B cell (primary cell): ENCODE measurements around the gene EXOC6. TPM values are rescaled to one million over a fixed set of nuclear protein-coding genes. Genes with fewer than 3 reads are reported as not detected.
A peak's percentile ranks its signal among the peaks of the same experiment; 100 is the strongest.

Experiments used
- ATAC-seq: fragments of 200-7000 bp; cut with Tn5 transposase; one replicate; pipeline ENCODE4 v1.10.0; 2021; ENCODE audit warnings: low read depth, mild to moderate bottlenecking, moderate number of reproducible peaks, moderate library complexity
- CTCF ChIA-PET: fragments of 350-600 bp; sonication (Branson Sonifier 250); formaldehyde crosslinking; loops from one replicate; lab custom pipeline; 2021; ENCODE audit warnings: antibody characterized with exemption, inconsistent platforms; lab: Charles Lee
- POLR2A ChIA-PET: fragments of 350-600 bp; sonication (Branson Sonifier 250); formaldehyde crosslinking; loops from one replicate; lab custom pipeline; 2021; ENCODE audit warnings: antibody characterized with exemption; lab: Charles Lee
- DNase-seq: peaks from one replicate; pipeline ENCODE4 v3.0.0; 2013
- H2AFZ ChIP-seq: 2 replicates; pipeline ENCODE4 v1.6.1; 2012; ENCODE audit warnings: mild to moderate bottlenecking, low read depth, low read length; ENCODE audit not compliant: insufficient read depth, poor library complexity, severe bottlenecking
- H3K27ac ChIP-seq, 2 donors: 1 replicate in 1 of 2; 2 replicates in 1 of 2; pipeline ENCODE4 v1.5.1; 2012 to 2013; ENCODE audit warnings: low read length in 2 of 2, mild to moderate bottlenecking in 2 of 2, moderate library complexity in 1 of 2
- H3K27me3 ChIP-seq, 4 experiments: fragments of 200-600 bp in 1 of 4; sonication (generic) in 1 of 4; replicated peaks in 1 of 4; 1 replicate in 2 of 4; 2 replicates in 2 of 4; pipeline versions ENCODE4 v1.6.1 to v1.7.0; 2013 to 2016; ENCODE audit warnings: low read length in 3 of 4, mild to moderate bottlenecking in 2 of 4, mixed read lengths in 1 of 4, moderate library complexity in 1 of 4; ENCODE audit not compliant: insufficient read depth in 4 of 4, control insufficient read depth in 3 of 4; ENCODE audit errors: control extremely low read depth in 1 of 4
- H3K36me3 ChIP-seq, 2 experiments: replicated peaks in 1 of 2; 1 replicate in 1 of 2; 2 replicates in 1 of 2; pipeline versions ENCODE4 v1.6.1 to v1.7.1; 2013; ENCODE audit warnings: low read length in 1 of 2; ENCODE audit not compliant: insufficient read depth in 2 of 2, control insufficient read depth in 1 of 2; ENCODE audit errors: control extremely low read depth in 1 of 2, extremely low read depth in 1 of 2
- H3K4me1 ChIP-seq, 2 donors: fragments of 200-600 bp in 1 of 2; sonication (generic) in 1 of 2; 1 replicate in 1 of 2; 2 replicates in 1 of 2; pipeline versions ENCODE4 v1.5.1 to v1.6.1; 2013 to 2017; ENCODE audit warnings: low read length in 2 of 2; ENCODE audit not compliant: control insufficient read depth in 2 of 2, insufficient read depth in 2 of 2
- H3K4me2 ChIP-seq: replicated peaks from 2 replicates; pipeline ENCODE3; 2012; ENCODE audit warnings: mild to moderate bottlenecking, low read depth, low read length; ENCODE audit not compliant: poor library complexity, severe bottlenecking
- H3K4me3 ChIP-seq, 5 experiments: fragments of 200-600 bp in 1 of 5; sonication (generic) in 1 of 5; 1 replicate in 3 of 5; 2 replicates in 2 of 5; pipeline versions ENCODE4 v1.5.1 to v1.7.0; 2011 to 2016; ENCODE audit warnings: low read length in 4 of 5, mild to moderate bottlenecking in 4 of 5, low read depth in 2 of 5, control low read depth in 1 of 5, moderate library complexity in 1 of 5; ENCODE audit not compliant: insufficient read depth in 1 of 5; ENCODE audit errors: control extremely low read depth in 1 of 5, extremely low read depth in 1 of 5
- H3K79me2 ChIP-seq: fragments of 200-600 bp; sonication (generic); one replicate; pipeline ENCODE4 v1.6.0; 2016; ENCODE audit warnings: low read length; ENCODE audit not compliant: control insufficient read depth, insufficient read depth
- H3K9ac ChIP-seq: fragments of 200-600 bp; sonication (generic); 2 replicates; pipeline ENCODE4 v1.6.1; 2017; ENCODE audit warnings: mild to moderate bottlenecking, low read length, moderate library complexity
- H3K9me3 ChIP-seq, 3 donors: one replicate each; pipeline versions ENCODE4 v1.6.1 to v1.7.1; 2013; ENCODE audit warnings: low read length in 2 of 3; ENCODE audit not compliant: control insufficient read depth in 2 of 3, insufficient read depth in 1 of 3; ENCODE audit errors: control extremely low read depth in 1 of 3
- H4K20me1 ChIP-seq: 2 replicates; pipeline ENCODE4 v1.6.0; 2012; ENCODE audit warnings: mild to moderate bottlenecking, low read length; ENCODE audit not compliant: insufficient read depth, control insufficient read depth, poor library complexity, severe bottlenecking
- H3K27ac Mint-ChIP-seq: one replicate; pipeline ENCODE4 v1.8.0; 2021; ENCODE audit warnings: mixed read lengths
- H3K27me3 Mint-ChIP-seq: one replicate; pipeline ENCODE4 v1.8.0; 2021; ENCODE audit warnings: mixed read lengths
- H3K4me1 Mint-ChIP-seq: one replicate; pipeline ENCODE4 v1.8.0; 2021; ENCODE audit warnings: mixed read lengths
- H3K4me3 Mint-ChIP-seq: one replicate; pipeline ENCODE4 v1.8.0; 2021; ENCODE audit warnings: mixed read lengths
- H3K9me3 Mint-ChIP-seq: one replicate; pipeline ENCODE4 v1.8.0; 2022; ENCODE audit warnings: mixed read lengths; ENCODE audit not compliant: insufficient read depth
- CTCF ChIP-seq: fragments of 200-600 bp; IDR thresholded peaks from one replicate; pipeline ENCODE4 v1.8.0; 2022; ENCODE audit warnings: antibody characterized with exemption, mild to moderate bottlenecking
- EZH2 ChIP-seq: IDR thresholded peaks from 2 replicates; pipeline ENCODE4 v1.6.1; 2012; ENCODE audit warnings: borderline replicate concordance, low read depth, mild to moderate bottlenecking, moderate library complexity, low read length; ENCODE audit not compliant: insufficient read depth, poor library complexity, severe bottlenecking
- WGBS: methylation state at CpG from one replicate; pipeline ENCODE4 v1.1.5; 2013; ENCODE audit warnings: missing lambda C conversion rate; ENCODE audit not compliant: insufficient coverage; 5-methylcytosine and 5-hydroxymethylcytosine counted together
- intact Hi-C: fragments of 100-400 bp; cut with micrococcal nuclease; formaldehyde crosslinking; loops from one replicate; pipeline ENCODE4 v1.10.0; 2022
- polyA plus RNA-seq: library from polyadenylated mRNA; depleted of rRNA; stranded (reverse); fragments of >200 nt; gene quantifications from 2 replicates; pipeline ENCODE4 v1.2.3, GENCODE V29; 2012
- total RNA-seq, 2 donors: library from RNA; stranded (reverse); fragments of 120-200 nt in 1 of 2; gene quantifications; 1 replicate in 1 of 2; 2 replicates in 1 of 2; pipeline versions ENCODE4 v1.2.3 to v1.2.4, GENCODE V29; 2013 to 2022

Gene EXOC6
- total and polyA plus RNA-seq, 2 donors (not counting 1 experiment from before 2014, with no cell fraction given): 7.9 to 22.6 TPM

- ChIA-PET POLR2A (no interaction called here), CTCF (interaction anchor here (1.4 kb wide), 1 partner anchor 10 kb away, joined by 3 read pairs; no protein-coding TSS in a partner anchor)
- H3K4me3 ChIP-seq: peak overlapping the region in 3 of 5 experiments; percentile 20 to 55 (median 27)
- no peak overlapping the region for H3K27ac Mint-ChIP-seq
- H3K9ac ChIP-seq: peak overlapping the region; percentile 39
- H3K27me3 ChIP-seq: peaks cover 0 to 91% (median 50%) of the 10 kb centered on the region in 4 experiments
- peaks cover 46 to 47% of the 10 kb centered on the region in 2 donors for H3K4me1 ChIP-seq
- ATAC-seq (no peak), DNase-seq (peak; percentile 21)
- H3K9me3 ChIP-seq: peaks cover 0 to 13% (median 0%) of the 10 kb centered on the region in 3 donors
- H4K20me1 ChIP-seq: no peaks in the 10 kb centered on the region
- H3K4me3 Mint-ChIP-seq: peak overlapping the region; percentile 85
- intact Hi-C loops: loop anchor here (5.0 to 10.0 kb wide), 2 partner anchors 184 to 413 kb away; partner anchors contain the start of gene MYOF
- WGBS: 4% methylated on average over 36 of the region's 37 CpGs
- H2AFZ ChIP-seq: peak overlapping the region; percentile 38
- no peak overlapping the region for H3K27ac ChIP-seq
- H3K4me1 Mint-ChIP-seq: peaks cover 44% of the 10 kb centered on the region
- H3K27me3 Mint-ChIP-seq: peaks cover 67% of the 10 kb centered on the region
- no peaks in the 10 kb centered on the region for H3K36me3 ChIP-seq
- peak overlapping the region; percentile 79 for H3K4me2 ChIP-seq
- TF ChIP-seq EZH2: no peak
- no peak for TF ChIP-seq CTCF
- no peaks in the 10 kb centered on the region for H3K79me2 ChIP-seq
- H3K9me3 Mint-ChIP-seq: no peaks in the 10 kb centered on the region
Observed at GRCh38 chr10:93071674-93072224, 223.4 kb downstream of the EXOC6 start.

GRCh38 chr10:93072225-93072712 lies 223.9 kb downstream of the EXOC6 start:
- Mint-ChIP-seq H3K4me3 (peak overlapping the region; percentile 85), H3K27ac (no peak overlapping the region), H3K27me3 (peaks cover 64% of the 10 kb centered on the region), H3K9me3 (no peaks in the 10 kb centered on the region), H3K4me1 (peaks cover 44% of the 10 kb centered on the region)
- WGBS: 2% methylated on average over 26 of the region's 27 CpGs
- intact Hi-C loops: loop anchor here (5.0 to 10.0 kb wide), 2 partner anchors 185 to 413 kb away; partner anchors contain the start of gene MYOF
- Histone ChIP-seq H3K4me2 (peak overlapping the region; percentile 79), H3K4me3 (peak overlapping the region in 3 of 5 experiments; percentile 20 to 55 (median 27)), H3K9me3 (peaks cover 0 to 13% (median 0%) of the 10 kb centered on the region in 3 donors), H3K36me3 (no peaks in the 10 kb centered on the region), H3K27ac (no peak overlapping the region), H3K27me3 (peaks cover 0 to 90% (median 49%) of the 10 kb centered on the region in 4 experiments), H4K20me1 (no peaks in the 10 kb centered on the region), H3K79me2 (no peaks in the 10 kb centered on the region), H3K4me1 (peaks cover 46 to 47% of the 10 kb centered on the region in 2 donors), H2AFZ (peak overlapping the region; percentile 38), H3K9ac (peak overlapping the region; percentile 39)
- POLR2A ChIA-PET: no interaction called here
- DNase-seq (peak; percentile 38), ATAC-seq (no peak)
- CTCF ChIA-PET: interaction anchor here (1.4 kb wide), 1 partner anchor 10 kb away, joined by 3 read pairs; no protein-coding TSS in a partner anchor
- TF ChIP-seq EZH2 (no peak), CTCF (no peak)
